ENCODE results near the gene WWTR1. TPM values are rescaled to one million over a fixed set of nuclear protein-coding genes. Genes with fewer than 3 reads are reported as not detected.

Gene WWTR1
- total RNA-seq, 4 donors from 2014 or later: 103 to 148 (median 116) TPM

- intact Hi-C loops (cut with DNase I; ENCODE audit: low total_unique reads): loop anchor here (10.0 kb wide), 1 partner anchor 121 kb away; the partner anchor contains the start of gene WWTR1
- no peak for TF ChIP-seq POLR2A (IDR thresholded peaks at IDR 0.05)
- peaks cover 0 to 24% of the 10 kb centered on the region in 2 donors for H3K4me1 ChIP-seq
Observed at GRCh38 chr3:149534082-149534481, 123.7 kb downstream of the WWTR1 start.

DNA sequence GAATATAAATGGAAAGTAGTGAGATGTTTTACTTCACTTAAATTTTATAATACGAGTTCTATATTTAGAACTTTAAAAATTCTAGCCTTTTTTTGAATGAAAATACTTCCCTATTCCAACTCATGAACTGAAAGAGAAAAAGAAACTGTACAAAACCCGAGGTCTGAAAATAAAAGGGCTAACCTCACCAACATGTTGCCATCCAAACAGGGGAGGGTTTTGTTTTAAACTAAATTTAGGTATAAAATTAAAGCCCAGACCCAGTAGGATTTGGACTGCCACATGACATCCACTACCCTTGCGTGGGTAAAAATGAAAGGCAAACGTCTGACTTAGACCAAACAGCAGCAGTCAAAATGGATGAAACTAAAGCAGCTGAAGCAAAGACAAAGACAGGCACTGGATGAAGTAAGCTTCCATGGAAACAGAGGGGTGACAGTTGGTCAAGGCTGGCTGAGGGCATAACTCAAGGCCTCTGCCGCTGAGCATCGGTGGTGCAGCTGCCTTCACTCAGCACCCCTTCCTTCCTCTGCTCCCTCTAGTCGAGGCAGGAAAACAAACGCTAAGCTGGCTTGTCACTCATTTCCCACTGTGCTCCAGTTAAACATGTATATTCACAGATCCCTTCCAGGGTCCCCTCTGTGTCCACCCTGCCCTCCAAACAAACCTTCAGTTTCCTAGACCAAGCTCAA lies 125.2 kb downstream of the WWTR1 start:
- Histone ChIP-seq H3K27me3 (no peaks in the 10 kb centered on the region), H3K36me3 (no peaks in the 10 kb centered on the region), H3K27ac (peak overlapping the region; percentile 53 to 55), H3K4me3 (no peak overlapping the region), H3K4me1 (peaks cover 0 to 24% of the 10 kb centered on the region in 2 donors), H3K9me3 (no peaks in the 10 kb centered on the region)
- intact Hi-C loops (cut with DNase I; ENCODE audit: low total_unique reads): loop anchor here (10.0 kb wide), 1 partner anchor 122 kb away; the partner anchor contains the start of gene WWTR1
- TF ChIP-seq CTCF (IDR thresholded peaks at IDR 0.05): no peak
- TF ChIP-seq POLR2A (IDR thresholded peaks at IDR 0.05): no peak
- no peak for DNase-seq

More at GRCh38 chr3:149534082-149534481, 123.7 kb downstream of the WWTR1 start:
- no peaks in the 10 kb centered on the region for H3K9me3 ChIP-seq
- no peaks in the 10 kb centered on the region for H3K36me3 ChIP-seq
- no peak for DNase-seq
- peak overlapping the region; percentile 49 to 73 for H3K27ac ChIP-seq
- no peaks in the 10 kb centered on the region for H3K27me3 ChIP-seq
- H3K4me3 ChIP-seq: no peak overlapping the region

- H3K4me1 ChIP-seq: peaks cover 0 to 14% of the 10 kb centered on the region in 2 donors
Observed at GRCh38 chr3:149529099-149529498, 128.7 kb downstream of the WWTR1 start.

DNA sequence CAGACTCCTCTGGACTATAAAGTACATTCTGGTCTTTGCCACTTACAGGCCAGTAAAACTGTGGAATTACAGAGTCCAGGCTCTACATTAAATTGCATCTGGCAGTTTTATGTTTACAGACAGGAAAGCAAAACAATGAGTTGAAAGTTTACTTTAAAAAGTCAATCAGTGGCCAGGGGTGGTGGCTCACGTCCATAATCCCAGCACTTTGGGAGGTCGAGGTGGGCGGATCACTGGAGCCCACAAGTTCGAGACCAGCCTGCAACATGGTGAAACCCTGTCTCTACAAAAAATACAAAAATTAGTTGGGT lies 129.5 kb downstream of the WWTR1 start:
- intact Hi-C loops (cut with DNase I; ENCODE audit: low total_unique reads): no loop called here
- no peak overlapping the region for H3K4me3 ChIP-seq
- H3K9me3 ChIP-seq: no peaks in the 10 kb centered on the region
- no peaks in the 10 kb centered on the region for H3K27me3 ChIP-seq
- H3K27ac ChIP-seq: peak overlapping the region; percentile 8 to 70
- no peaks in the 10 kb centered on the region for H3K36me3 ChIP-seq
- no peak for DNase-seq
- TF ChIP-seq POLR2A (IDR thresholded peaks at IDR 0.05): no peak
- no peak for TF ChIP-seq CTCF (IDR thresholded peaks at IDR 0.05)
- H3K4me1 ChIP-seq: peaks cover 0 to 10% of the 10 kb centered on the region in 2 donors

More at GRCh38 chr3:149529099-149529498, 128.7 kb downstream of the WWTR1 start:
- intact Hi-C loops (cut with DNase I; ENCODE audit: low total_unique reads): no loop called here
- H3K4me3 ChIP-seq: no peak overlapping the region
- no peak for DNase-seq
- H3K36me3 ChIP-seq: no peaks in the 10 kb centered on the region
- no peaks in the 10 kb centered on the region for H3K27me3 ChIP-seq
- H3K9me3 ChIP-seq: no peaks in the 10 kb centered on the region
- H3K27ac ChIP-seq: peak overlapping the region in 1 of 2 donors; percentile 70
- no peak for TF ChIP-seq POLR2A (IDR thresholded peaks at IDR 0.05)
- no peak for TF ChIP-seq CTCF (IDR thresholded peaks at IDR 0.05)

DNA sequence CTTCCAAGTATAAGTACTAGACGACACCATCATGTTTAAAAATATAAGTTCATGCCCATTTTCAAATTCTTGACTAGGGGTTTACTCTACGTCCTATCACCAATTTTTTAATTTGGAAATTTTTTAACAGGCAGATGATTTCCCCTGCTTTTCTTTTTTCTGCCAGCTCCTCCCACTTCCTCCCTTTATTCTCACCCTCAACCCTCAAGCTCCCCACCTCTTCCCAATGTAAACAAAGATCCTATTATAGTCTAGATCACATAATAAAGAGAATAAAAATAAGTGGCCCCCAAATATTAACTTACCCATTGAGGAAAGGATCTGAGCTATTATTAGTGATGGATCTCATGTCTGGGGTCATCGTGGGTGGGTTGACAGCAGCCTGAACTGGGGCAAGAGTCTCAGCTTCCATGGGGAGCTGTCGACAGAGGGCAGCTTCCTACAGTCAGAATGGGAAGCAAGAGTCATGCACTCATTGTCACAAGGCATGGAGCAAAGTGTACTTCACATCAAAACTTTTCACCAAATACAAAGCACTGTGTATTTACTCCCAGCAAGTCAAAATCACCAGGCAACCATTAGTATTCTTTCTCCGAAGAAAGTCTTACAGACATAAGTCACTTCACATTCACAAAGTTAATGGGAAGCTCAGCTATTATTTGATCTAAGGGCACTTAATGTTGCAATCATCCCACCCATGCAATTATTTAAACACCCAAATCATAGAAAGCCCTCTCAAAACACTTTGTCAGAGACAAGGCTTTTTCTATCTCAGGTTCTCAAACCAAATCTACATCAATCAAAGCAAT lies 130.1 kb downstream of the WWTR1 start:
- no peaks in the 10 kb centered on the region for H3K27me3 ChIP-seq
- H3K4me1 ChIP-seq: peaks cover 0 to 5% of the 10 kb centered on the region in 2 donors
- H3K36me3 ChIP-seq: no peaks in the 10 kb centered on the region
- TF ChIP-seq CTCF (IDR thresholded peaks at IDR 0.05): peak; percentile 17 to 27 (median 22)
- peak in 1 of 2 donors; percentile 12 for TF ChIP-seq POLR2A (IDR thresholded peaks at IDR 0.05)
- H3K27ac ChIP-seq: peak overlapping the region in 1 of 2 donors; percentile 70
- H3K9me3 ChIP-seq: no peaks in the 10 kb centered on the region
- DNase-seq: no peak
- intact Hi-C loops (cut with DNase I; ENCODE audit: low total_unique reads): no loop called here
- no peak overlapping the region for H3K4me3 ChIP-seq

Measured in uterus (tissue), 4 donors.